ENCODE measurements around the gene NECTIN1.

DNA sequence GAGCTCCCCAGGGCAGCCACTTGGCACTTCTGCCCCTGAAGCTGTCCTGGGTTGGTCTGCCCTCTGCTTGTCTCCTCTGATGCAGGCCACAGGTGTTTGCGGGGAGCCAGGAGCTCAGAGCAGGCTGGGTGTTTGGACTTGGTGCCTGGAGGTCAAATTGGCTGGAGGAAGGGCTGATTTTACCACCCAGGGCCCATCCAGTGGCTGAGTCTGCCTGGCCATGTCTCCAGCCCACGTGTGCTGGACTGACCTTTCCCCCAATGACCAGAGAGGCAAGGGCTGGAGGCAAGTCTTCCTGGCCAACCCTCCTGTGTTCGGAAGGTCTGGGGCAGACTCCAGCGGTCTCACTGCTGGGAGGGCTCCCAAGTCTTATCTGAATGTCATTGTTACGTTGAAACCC is 84.0 kb downstream of the NECTIN1 start:
- TF ChIP-seq CTCF (conservative IDR thresholded peaks at IDR 0.05; ENCODE audit: low read depth, low read length) (no peak), EZH2 (IDR thresholded peaks at IDR 0.05; ENCODE audit: low read length, unreplicated experiment) (no peak)

Measured in PC-3 (cell line).